OCI-LY3 (cell line): ENCODE measurements around the gene SV2B.

ENCODE experiments used
- EZH2phosphoT487 ChIP-seq: fragments of 200-600 bp; shearing (Covaris generic); IDR thresholded peaks from 2 replicates; pipeline ENCODE4 v1.6.1; 2018; ENCODE audit warnings: antibody characterized with exemption, mixed run types, low read depth
- TF ChIP-seq, protein P1 (sequence below): fragments of 200-600, 300-600 bp; sonication (generic); IDR thresholded peaks from 2 replicates; pipeline ENCODE4 v1.5.1; 2014; ENCODE audit warnings: antibody characterized with exemption, low read length, low read depth

- TF ChIP-seq, protein P1, sequence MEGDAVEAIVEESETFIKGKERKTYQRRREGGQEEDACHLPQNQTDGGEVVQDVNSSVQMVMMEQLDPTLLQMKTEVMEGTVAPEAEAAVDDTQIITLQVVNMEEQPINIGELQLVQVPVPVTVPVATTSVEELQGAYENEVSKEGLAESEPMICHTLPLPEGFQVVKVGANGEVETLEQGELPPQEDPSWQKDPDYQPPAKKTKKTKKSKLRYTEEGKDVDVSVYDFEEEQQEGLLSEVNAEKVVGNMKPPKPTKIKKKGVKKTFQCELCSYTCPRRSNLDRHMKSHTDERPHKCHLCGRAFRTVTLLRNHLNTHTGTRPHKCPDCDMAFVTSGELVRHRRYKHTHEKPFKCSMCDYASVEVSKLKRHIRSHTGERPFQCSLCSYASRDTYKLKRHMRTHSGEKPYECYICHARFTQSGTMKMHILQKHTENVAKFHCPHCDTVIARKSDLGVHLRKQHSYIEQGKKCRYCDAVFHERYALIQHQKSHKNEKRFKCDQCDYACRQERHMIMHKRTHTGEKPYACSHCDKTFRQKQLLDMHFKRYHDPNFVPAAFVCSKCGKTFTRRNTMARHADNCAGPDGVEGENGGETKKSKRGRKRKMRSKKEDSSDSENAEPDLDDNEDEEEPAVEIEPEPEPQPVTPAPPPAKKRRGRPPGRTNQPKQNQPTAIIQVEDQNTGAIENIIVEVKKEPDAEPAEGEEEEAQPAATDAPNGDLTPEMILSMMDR: no peak
- TF ChIP-seq EZH2phosphoT487: no peak
Observed at GRCh38 chr15:91308855-91309254, 208.8 kb downstream of the SV2B start.
